Mammary epithelial cell (primary cell): ENCODE measurements around the gene TNNI2.

Experiments
- CTCF ChIP-seq, 2 donors: IDR thresholded peaks in 1 of 2; conservative IDR thresholded peaks in 1 of 2; 2 replicates each; pipeline ENCODE4 v1.5.1; 2011 to 2012; ENCODE audit warnings: inconsistent platforms in 2 of 2, low read length in 2 of 2, mild to moderate bottlenecking in 2 of 2, control low read depth in 1 of 2, low read depth in 1 of 2; ENCODE audit not compliant: insufficient read depth in 1 of 2; ENCODE audit errors: extremely low read depth in 1 of 2
- EZH2 ChIP-seq: IDR thresholded peaks from 2 replicates; pipeline ENCODE4 v1.6.1; 2012; ENCODE audit warnings: low read length, inconsistent platforms, borderline replicate concordance

DNA sequence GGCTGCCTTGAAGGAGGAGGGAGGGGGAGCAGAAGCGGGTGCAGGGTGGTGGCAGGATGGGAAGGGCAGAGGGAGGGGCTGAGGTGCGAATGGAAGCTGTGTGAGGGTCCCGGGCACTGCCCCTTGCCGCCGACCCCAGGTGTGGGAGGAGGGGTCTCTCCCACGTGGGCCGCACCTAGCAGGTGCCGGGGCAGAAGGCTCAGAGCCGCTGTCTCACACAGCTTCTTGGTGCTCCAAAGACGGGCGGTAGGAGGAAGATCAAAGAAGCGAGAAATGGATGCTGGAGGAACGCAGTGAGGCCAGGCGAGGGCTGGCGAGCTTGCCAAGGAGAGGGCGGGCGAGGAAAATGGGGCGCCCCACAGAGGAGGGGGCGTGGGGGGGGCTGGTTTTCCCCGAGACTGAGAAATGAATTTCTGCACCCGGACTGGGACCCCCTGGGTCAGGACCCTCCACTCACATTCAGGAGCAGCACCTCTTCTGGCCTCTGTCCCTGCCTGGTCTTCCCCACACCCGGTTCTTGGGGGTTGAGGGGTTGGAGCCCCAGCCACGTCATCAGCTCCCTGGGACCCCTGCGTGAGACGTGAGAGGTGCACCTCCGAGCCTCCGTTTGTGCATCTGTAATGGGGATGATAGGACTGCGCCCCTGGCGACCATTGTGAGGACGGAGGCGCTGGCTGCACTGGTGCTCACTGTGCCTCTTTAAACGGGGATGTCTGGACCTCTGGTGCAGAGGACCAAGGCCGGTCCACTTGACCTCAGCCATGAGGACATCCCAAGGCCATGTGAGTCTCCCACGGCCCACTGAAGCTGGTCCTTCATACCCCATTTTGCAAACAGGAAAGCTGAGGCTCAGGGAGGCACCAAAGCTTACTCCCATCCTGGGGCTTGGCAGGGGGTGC, 30.9 kb downstream of the TNNI2 start:
- TF ChIP-seq CTCF (conservative IDR thresholded peaks at IDR 0.05 in 1 of 2, IDR thresholded peaks at IDR 0.05 in 1 of 2; ENCODE audit: extremely low read depth in 1 of 2, insufficient read depth in 1 of 2, low read depth in 1 of 2, low read length in 2 of 2) (no peak), EZH2 (no peak)
